ENCODE measurements around the gene SYT2. TPM values are rescaled to one million over a fixed set of nuclear protein-coding genes. Genes with fewer than 3 reads are reported as not detected.

SYT2 gene
- total RNA-seq, 1 donor from 2014 or later: not detected

DNA sequence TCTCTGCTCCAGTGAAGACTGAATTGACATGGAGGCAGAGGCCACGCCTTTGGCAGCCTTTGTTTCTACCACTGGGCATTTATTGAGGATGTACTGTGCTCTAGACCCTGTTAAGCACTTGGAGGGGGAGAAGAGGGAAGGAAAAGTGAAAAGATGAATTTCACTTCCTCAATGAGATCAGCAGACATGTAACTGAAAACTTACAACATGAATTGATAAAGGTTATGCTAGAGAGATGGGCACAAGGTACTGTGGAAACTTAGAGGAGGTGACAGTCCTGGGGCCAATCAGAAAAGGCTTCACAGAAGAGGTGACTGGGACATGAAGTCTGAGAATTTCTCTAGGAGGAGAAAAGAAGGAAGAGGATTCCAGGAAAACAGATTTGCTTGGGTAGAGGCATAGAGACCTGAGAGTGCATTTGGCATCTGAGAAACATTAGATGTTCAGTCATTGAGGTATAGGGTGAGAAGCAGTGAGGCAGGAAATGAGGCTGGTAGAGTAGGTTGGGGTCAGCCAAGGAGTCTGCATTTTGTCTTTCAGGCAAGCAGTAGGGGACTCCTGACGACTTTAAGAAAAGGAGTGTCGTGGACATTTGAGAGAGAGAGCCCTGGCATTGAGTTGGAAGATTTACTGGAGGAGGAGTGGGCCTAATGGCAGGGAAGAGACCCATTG lies 113.0 kb downstream of the SYT2 start:
- Histone ChIP-seq H3K4me1 (no peaks in the 10 kb centered on the region), H3K27ac (no peak overlapping the region), H3K4me3 (no peak overlapping the region), H3K27me3 (ENCODE audit: low read depth) (peaks cover 7% of the 10 kb centered on the region), H3K36me3 (no peaks in the 10 kb centered on the region), H3K9me3 (no peaks in the 10 kb centered on the region)
- intact Hi-C loops (cut with DNase I): no loop called here
- DNase-seq (no peak), ATAC-seq (no peak)
- TF ChIP-seq, protein P1, sequence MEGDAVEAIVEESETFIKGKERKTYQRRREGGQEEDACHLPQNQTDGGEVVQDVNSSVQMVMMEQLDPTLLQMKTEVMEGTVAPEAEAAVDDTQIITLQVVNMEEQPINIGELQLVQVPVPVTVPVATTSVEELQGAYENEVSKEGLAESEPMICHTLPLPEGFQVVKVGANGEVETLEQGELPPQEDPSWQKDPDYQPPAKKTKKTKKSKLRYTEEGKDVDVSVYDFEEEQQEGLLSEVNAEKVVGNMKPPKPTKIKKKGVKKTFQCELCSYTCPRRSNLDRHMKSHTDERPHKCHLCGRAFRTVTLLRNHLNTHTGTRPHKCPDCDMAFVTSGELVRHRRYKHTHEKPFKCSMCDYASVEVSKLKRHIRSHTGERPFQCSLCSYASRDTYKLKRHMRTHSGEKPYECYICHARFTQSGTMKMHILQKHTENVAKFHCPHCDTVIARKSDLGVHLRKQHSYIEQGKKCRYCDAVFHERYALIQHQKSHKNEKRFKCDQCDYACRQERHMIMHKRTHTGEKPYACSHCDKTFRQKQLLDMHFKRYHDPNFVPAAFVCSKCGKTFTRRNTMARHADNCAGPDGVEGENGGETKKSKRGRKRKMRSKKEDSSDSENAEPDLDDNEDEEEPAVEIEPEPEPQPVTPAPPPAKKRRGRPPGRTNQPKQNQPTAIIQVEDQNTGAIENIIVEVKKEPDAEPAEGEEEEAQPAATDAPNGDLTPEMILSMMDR (IDR thresholded peaks at IDR 0.05): no peak

DNA sequence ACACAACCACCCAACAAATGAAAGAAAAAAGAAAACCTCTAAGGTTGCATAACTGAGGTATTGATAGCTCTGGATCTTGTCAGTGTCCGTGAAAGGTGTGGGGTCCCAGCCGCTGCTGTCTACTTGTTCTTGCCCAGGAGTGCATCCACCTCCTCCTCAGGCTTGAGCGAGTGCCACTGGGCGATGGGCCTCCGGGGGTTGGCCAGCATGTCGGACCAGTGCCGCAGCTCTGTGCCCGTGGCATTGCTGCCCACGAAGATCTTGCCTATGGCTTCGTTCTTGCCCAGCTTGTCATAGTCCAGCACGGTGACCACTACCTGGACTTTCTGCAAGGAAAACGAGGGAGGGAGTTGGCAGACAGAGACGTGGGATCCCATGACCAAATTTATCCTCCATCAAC lies 113.6 kb downstream of the SYT2 start:
- Histone ChIP-seq H3K36me3 (no peaks in the 10 kb centered on the region), H3K9me3 (no peaks in the 10 kb centered on the region), H3K27ac (no peak overlapping the region), H3K27me3 (ENCODE audit: low read depth) (peaks cover 4% of the 10 kb centered on the region), H3K4me3 (no peak overlapping the region), H3K4me1 (no peaks in the 10 kb centered on the region)
- ATAC-seq: no peak
- no peak for DNase-seq
- intact Hi-C loops (cut with DNase I): no loop called here
- TF ChIP-seq, protein P1 (IDR thresholded peaks at IDR 0.05): no peak

DNA sequence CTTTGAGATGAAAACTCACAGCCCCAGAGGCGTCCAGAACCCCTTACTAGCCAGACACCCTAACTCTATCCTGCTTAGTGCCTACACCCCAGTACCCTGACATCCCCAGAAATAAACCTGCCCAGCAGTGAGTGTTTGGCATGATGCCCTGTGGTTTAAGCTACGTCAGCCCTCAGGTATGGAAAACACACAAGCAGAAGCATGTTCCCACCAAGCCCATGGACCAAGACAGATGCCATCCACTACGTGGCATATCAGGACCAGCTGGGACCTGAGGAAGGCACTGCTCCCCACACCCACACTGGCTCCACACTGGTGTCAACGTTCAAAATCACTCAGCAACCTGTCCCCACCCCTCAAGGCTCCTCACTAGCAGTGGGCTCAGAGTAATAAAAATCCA lies 116.4 kb downstream of the SYT2 start:
- Histone ChIP-seq H3K36me3 (no peaks in the 10 kb centered on the region), H3K27me3 (ENCODE audit: low read depth) (no peaks in the 10 kb centered on the region), H3K4me1 (peaks cover 10% of the 10 kb centered on the region), H3K27ac (no peak overlapping the region), H3K9me3 (no peaks in the 10 kb centered on the region), H3K4me3 (no peak overlapping the region)
- TF ChIP-seq, protein P1 (IDR thresholded peaks at IDR 0.05): no peak
- no peak for ATAC-seq
- DNase-seq: no peak
- intact Hi-C loops (cut with DNase I): no loop called here

DNA sequence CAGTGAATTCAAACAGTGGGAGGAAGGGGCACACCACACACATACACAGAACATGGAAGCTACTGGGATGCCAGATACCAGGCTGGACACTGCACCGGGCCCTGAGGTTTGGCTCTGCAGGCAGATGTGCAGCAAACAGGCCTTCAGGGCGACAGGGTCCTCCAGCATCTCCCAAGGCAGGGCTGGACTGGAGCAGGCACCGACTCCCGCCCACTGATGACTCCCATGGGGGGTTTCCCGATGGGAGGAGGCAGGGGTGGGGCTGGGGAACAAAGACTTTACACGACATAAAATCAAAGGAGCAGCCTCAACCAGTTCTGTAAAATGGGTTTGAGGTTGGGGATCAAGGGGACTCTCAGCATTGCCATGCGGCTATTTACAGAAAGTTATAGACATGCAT lies 118.1 kb downstream of the SYT2 start:
- DNase-seq (no peak), ATAC-seq (no peak)
- H3K4me3 ChIP-seq: no peak overlapping the region
- H3K4me1 ChIP-seq: peaks cover 16% of the 10 kb centered on the region
- H3K36me3 ChIP-seq: no peaks in the 10 kb centered on the region
- H3K9me3 ChIP-seq: no peaks in the 10 kb centered on the region
- H3K27me3 ChIP-seq (ENCODE audit: low read depth): no peaks in the 10 kb centered on the region
- intact Hi-C loops (cut with DNase I): no loop called here
- no peak overlapping the region for H3K27ac ChIP-seq
- TF ChIP-seq, protein P1 (IDR thresholded peaks at IDR 0.05): no peak

DNA sequence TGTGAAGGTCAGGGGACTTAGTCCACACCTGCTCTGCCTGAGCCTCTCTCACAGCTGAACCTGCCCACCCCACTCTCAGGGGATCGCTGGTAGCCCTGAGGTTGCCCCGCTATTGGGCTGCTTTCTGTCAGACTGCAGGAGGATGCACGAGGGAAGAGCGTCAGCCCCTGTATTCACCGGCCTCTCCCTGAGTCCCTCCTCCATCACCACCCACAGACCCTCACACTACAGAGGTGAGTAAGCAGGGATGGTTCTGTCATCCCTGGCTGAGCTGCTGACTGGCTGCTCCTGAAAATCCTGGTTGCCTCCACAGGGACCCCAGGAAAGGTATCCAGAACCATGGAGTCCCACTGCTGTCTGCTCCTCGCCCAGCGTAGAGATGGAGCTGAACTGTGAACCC lies 118.7 kb downstream of the SYT2 start:
- no peak overlapping the region for H3K4me3 ChIP-seq
- H3K9me3 ChIP-seq: no peaks in the 10 kb centered on the region
- ATAC-seq (no peak), DNase-seq (no peak)
- H3K36me3 ChIP-seq: no peaks in the 10 kb centered on the region
- TF ChIP-seq, protein P1 (IDR thresholded peaks at IDR 0.05): no peak
- H3K27ac ChIP-seq: no peak overlapping the region
- peaks cover 22% of the 10 kb centered on the region for H3K4me1 ChIP-seq
- no peaks in the 10 kb centered on the region for H3K27me3 ChIP-seq (ENCODE audit: low read depth)
- intact Hi-C loops (cut with DNase I): no loop called here
